ENCODE measurements around the gene F7.

Gene F7

DNA sequence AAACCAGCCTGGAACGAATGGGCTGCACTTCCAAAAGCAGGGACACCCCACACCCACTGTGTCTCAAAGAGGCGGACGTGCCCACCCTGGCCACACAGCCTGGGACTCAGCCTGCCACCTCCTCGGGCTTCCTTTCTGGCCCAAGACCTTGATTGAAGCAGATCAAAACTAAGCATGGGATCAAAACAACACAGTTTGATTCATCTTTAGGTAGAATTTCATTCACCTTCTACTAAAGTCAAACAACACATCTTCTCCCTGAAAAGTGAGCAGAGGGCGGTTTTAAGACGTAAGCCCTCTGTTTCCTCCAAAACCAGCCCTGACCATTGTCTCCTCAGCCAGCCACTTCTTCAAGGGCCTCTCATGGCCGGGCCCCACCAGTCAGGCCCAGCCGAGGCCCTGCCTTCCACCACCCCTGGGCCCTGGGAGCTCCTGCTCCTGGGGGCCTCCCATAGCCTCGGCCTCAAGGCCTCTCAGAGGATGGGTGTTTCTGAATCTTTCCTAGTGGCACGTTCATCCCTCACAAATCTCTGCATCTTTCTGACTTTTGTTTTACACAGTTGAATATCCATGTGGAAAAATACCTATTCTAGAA is 10.7 kb downstream of the F7 start:
- Histone ChIP-seq H3K27ac (ENCODE audit: extremely low read depth, low read depth, low read length) (no peak overlapping the region), H3K4me3 (ENCODE audit: low read depth, low read length) (no peak overlapping the region), H3K9me3 (ENCODE audit: control insufficient read depth, insufficient read depth, low read depth, low read length) (no peaks in the 10 kb centered on the region), H3K36me3 (ENCODE audit: control insufficient read depth in 2 of 2, insufficient read depth in 1 of 2, low read length in 2 of 2) (no peaks in the 10 kb centered on the region), H3K4me1 (ENCODE audit: control insufficient read depth, insufficient read depth, low read length) (no peaks in the 10 kb centered on the region)
- TF ChIP-seq GFI1B (tag by site-specific recombination; IDR thresholded peaks at IDR 0.05) (no peak), ZNF121 (tag by site-specific recombination; IDR thresholded peaks at IDR 0.05) (no peak), ZNF133 (tag by site-specific recombination; IDR thresholded peaks at IDR 0.05) (no peak), ZNF776 (tag by site-specific recombination; IDR thresholded peaks at IDR 0.05; ENCODE audit: borderline replicate concordance) (no peak), ZNF701 (tag by site-specific recombination; IDR thresholded peaks at IDR 0.05) (no peak), ZNF473 (tag by site-specific recombination; IDR thresholded peaks at IDR 0.05) (no peak), ZBTB20 (tag by site-specific recombination; IDR thresholded peaks at IDR 0.05) (no peak), ZNF529 (tag by site-specific recombination; IDR thresholded peaks at IDR 0.05; ENCODE audit: insufficient replicate concordance) (no peak), SP2 (tag by site-specific recombination; IDR thresholded peaks at IDR 0.05) (no peak), ZNF354C (tag by site-specific recombination; IDR thresholded peaks at IDR 0.05; ENCODE audit: borderline replicate concordance, low read depth) (no peak), ZNF670 (tag by site-specific recombination; IDR thresholded peaks at IDR 0.05; ENCODE audit: low read depth) (no peak)
- TF ChIP-seq, protein P1, sequence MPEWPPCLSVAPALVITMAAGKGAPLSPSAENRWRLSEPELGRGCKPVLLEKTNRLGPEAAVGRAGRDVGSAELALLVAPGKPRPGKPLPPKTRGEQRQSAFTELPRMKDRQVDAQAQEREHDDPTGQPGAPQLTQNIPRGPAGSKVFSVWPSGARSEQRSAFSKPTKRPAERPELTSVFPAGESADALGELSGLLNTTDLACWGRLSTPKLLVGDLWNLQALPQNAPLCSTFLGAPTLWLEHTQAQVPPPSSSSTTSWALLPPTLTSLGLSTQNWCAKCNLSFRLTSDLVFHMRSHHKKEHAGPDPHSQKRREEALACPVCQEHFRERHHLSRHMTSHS (tag by site-specific recombination; IDR thresholded peaks at IDR 0.05): no peak
- TF ChIP-seq, protein P2, sequence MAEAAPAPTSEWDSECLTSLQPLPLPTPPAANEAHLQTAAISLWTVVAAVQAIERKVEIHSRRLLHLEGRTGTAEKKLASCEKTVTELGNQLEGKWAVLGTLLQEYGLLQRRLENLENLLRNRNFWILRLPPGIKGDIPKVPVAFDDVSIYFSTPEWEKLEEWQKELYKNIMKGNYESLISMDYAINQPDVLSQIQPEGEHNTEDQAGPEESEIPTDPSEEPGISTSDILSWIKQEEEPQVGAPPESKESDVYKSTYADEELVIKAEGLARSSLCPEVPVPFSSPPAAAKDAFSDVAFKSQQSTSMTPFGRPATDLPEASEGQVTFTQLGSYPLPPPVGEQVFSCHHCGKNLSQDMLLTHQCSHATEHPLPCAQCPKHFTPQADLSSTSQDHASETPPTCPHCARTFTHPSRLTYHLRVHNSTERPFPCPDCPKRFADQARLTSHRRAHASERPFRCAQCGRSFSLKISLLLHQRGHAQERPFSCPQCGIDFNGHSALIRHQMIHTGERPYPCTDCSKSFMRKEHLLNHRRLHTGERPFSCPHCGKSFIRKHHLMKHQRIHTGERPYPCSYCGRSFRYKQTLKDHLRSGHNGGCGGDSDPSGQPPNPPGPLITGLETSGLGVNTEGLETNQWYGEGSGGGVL (tag by site-specific recombination; IDR thresholded peaks at IDR 0.05): no peak
- POLR2A ChIA-PET: no interaction called here
- CTCF ChIA-PET: interaction anchor here (0.5 kb wide), 1 partner anchor 9 kb away, joined by 3 read pairs; no protein-coding TSS in a partner anchor

DNA sequence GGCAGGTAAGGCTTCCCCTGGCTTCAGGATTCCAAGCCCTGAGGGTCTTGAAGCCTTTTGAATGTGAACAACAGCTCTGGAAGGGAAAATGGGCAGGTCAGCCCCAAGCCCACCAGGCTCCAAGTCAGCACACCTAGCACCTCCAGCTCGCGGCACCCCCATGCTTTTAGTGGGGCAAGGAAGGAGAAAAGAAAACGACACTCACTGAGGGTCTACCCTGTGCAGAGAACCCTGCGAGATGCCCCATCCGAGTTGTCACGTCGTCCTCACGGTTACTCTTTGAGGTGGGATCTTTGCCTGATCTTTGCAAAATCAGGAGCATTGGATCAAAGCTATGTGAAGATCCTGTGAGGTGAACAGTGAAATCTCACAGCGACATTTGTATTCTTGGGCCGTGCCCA is 11.3 kb downstream of the F7 start:
- ChIA-PET POLR2A (no interaction called here), CTCF (interaction anchor here (0.6 kb wide), 1 partner anchor 527 kb away, joined by 6 read pairs; no protein-coding TSS in a partner anchor)
- H3K36me3 ChIP-seq (ENCODE audit: control insufficient read depth in 2 of 2, insufficient read depth in 1 of 2, low read length in 2 of 2): no peaks in the 10 kb centered on the region
- no peaks in the 10 kb centered on the region for H3K4me1 ChIP-seq (ENCODE audit: control insufficient read depth, insufficient read depth, low read length)
- no peak overlapping the region for H3K4me3 ChIP-seq (ENCODE audit: low read depth, low read length)
- H3K27ac ChIP-seq (ENCODE audit: extremely low read depth, low read depth, low read length): no peak overlapping the region
- H3K9me3 ChIP-seq (ENCODE audit: control insufficient read depth, insufficient read depth, low read depth, low read length): no peaks in the 10 kb centered on the region
- TF ChIP-seq, protein P3, sequence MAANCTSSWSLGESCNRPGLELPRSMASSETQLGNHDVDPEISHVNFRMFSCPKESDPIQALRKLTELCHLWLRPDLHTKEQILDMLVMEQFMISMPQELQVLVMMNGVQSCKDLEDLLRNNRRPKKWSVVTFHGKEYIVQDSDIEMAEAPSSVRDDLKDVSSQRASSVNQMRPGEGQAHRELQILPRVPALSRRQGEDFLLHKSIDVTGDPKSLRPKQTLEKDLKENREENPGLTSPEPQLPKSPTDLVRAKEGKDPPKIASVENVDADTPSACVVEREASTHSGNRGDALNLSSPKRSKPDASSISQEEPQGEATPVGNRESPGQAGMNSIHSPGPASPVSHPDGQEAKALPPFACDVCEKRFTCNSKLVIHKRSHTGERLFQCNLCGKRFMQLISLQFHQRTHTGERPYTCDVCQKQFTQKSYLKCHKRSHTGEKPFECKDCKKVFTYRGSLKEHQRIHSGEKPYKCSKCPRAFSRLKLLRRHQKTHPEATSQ (tag by site-specific recombination; IDR thresholded peaks at IDR 0.05): no peak
- TF ChIP-seq, protein P1 (tag by site-specific recombination; IDR thresholded peaks at IDR 0.05): no peak
- TF ChIP-seq ZNF223 (tag by site-specific recombination; IDR thresholded peaks at IDR 0.05): no peak
- no peak for TF ChIP-seq BCL11A (tag by site-specific recombination; IDR thresholded peaks at IDR 0.05; ENCODE audit: low read depth)
- TF ChIP-seq ZNF658 (tag by site-specific recombination; IDR thresholded peaks at IDR 0.05): no peak
- no peak for TF ChIP-seq ZNF670 (tag by site-specific recombination; IDR thresholded peaks at IDR 0.05; ENCODE audit: low read depth)
- TF ChIP-seq, protein P4, sequence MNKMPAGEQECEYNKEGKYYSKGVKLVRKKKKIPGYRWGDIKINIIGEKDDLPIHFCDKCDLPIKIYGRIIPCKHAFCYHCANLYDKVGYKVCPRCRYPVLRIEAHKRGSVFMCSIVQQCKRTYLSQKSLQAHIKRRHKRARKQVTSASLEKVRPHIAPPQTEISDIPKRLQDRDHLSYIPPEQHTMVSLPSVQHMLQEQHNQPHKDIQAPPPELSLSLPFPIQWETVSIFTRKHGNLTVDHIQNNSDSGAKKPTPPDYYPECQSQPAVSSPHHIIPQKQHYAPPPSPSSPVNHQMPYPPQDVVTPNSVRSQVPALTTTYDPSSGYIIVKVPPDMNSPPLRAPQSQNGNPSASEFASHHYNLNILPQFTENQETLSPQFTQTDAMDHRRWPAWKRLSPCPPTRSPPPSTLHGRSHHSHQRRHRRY (tag by site-specific recombination; IDR thresholded peaks at IDR 0.05): no peak
- no peak for TF ChIP-seq ZNF529 (tag by site-specific recombination; IDR thresholded peaks at IDR 0.05; ENCODE audit: insufficient replicate concordance)
- TF ChIP-seq, protein P5, sequence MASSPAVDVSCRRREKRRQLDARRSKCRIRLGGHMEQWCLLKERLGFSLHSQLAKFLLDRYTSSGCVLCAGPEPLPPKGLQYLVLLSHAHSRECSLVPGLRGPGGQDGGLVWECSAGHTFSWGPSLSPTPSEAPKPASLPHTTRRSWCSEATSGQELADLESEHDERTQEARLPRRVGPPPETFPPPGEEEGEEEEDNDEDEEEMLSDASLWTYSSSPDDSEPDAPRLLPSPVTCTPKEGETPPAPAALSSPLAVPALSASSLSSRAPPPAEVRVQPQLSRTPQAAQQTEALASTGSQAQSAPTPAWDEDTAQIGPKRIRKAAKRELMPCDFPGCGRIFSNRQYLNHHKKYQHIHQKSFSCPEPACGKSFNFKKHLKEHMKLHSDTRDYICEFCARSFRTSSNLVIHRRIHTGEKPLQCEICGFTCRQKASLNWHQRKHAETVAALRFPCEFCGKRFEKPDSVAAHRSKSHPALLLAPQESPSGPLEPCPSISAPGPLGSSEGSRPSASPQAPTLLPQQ (tag by site-specific recombination; IDR thresholded peaks at IDR 0.05): no peak
- TF ChIP-seq ZXDB (tag by site-specific recombination; IDR thresholded peaks at IDR 0.05): no peak
- no peak for TF ChIP-seq ZFP3 (tag by site-specific recombination; IDR thresholded peaks at IDR 0.05; ENCODE audit: low read depth)
- no peak for TF ChIP-seq ZNF544 (tag by site-specific recombination; IDR thresholded peaks at IDR 0.05)
- TF ChIP-seq, protein P6, sequence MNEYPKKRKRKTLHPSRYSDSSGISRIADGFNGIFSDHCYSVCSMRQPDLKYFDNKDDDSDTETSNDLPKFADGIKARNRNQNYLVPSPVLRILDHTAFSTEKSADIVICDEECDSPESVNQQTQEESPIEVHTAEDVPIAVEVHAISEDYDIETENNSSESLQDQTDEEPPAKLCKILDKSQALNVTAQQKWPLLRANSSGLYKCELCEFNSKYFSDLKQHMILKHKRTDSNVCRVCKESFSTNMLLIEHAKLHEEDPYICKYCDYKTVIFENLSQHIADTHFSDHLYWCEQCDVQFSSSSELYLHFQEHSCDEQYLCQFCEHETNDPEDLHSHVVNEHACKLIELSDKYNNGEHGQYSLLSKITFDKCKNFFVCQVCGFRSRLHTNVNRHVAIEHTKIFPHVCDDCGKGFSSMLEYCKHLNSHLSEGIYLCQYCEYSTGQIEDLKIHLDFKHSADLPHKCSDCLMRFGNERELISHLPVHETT (tag by site-specific recombination; IDR thresholded peaks at IDR 0.05): no peak

Measured in HEK293 (cell line).